H9 (cell line): ENCODE results near the gene B9D2. TPM values are rescaled to one million over a fixed set of nuclear protein-coding genes. Genes with fewer than 3 reads are reported as not detected.

Experiments
- DNase-seq: peaks from one replicate; pipeline ENCODE4 v3.0.0-alpha.2; 2017
- H2AFZ ChIP-seq: one replicate; pipeline ENCODE4 v1.6.1; 2013; ENCODE audit warnings: mild to moderate bottlenecking, low read length, control low read depth, moderate library complexity
- H2AK5ac ChIP-seq: 2 replicates; pipeline ENCODE4 v1.6.1; 2013; ENCODE audit warnings: low read length, control low read depth, mixed read lengths; ENCODE audit not compliant: insufficient read length
- H2BK120ac ChIP-seq: one replicate; pipeline ENCODE4 v1.6.1; 2013; ENCODE audit warnings: low read depth, mild to moderate bottlenecking, low read length, control low read depth, inconsistent platforms; ENCODE audit not compliant: poor library complexity, severe bottlenecking
- H2BK12ac ChIP-seq: 2 replicates; pipeline ENCODE4 v1.6.1; 2013; ENCODE audit warnings: low read length, control low read depth, mixed read lengths, low read depth; ENCODE audit not compliant: insufficient read length
- H2BK15ac ChIP-seq: 2 replicates; pipeline ENCODE4 v1.6.1; 2013; ENCODE audit warnings: low read depth, low read length, control low read depth
- H2BK20ac ChIP-seq: one replicate; pipeline ENCODE4 v1.6.1; 2013; ENCODE audit warnings: low read depth, mild to moderate bottlenecking, low read length, control low read depth, inconsistent platforms; ENCODE audit not compliant: poor library complexity, severe bottlenecking
- H2BK5ac ChIP-seq: 2 replicates; pipeline ENCODE4 v1.6.1; 2013; ENCODE audit warnings: low read length, control low read depth, mixed read lengths; ENCODE audit not compliant: insufficient read length
- H3K14ac ChIP-seq: 2 replicates; pipeline ENCODE4 v1.6.1; 2013; ENCODE audit warnings: low read length, control low read depth; ENCODE audit not compliant: insufficient read depth
- H3K18ac ChIP-seq: 2 replicates; pipeline ENCODE4 v1.6.1; 2013; ENCODE audit warnings: low read depth, mild to moderate bottlenecking, mixed read lengths, low read length, control low read depth; ENCODE audit not compliant: insufficient read length
- H3K23ac ChIP-seq: 2 replicates; pipeline ENCODE4 v1.6.1; 2013; ENCODE audit warnings: low read length, control low read depth, mixed read lengths, low read depth; ENCODE audit not compliant: insufficient read length
- H3K23me2 ChIP-seq: 2 replicates; pipeline ENCODE4 v1.6.1; 2013; ENCODE audit warnings: low read depth, mild to moderate bottlenecking, mixed read lengths, low read length, control low read depth; ENCODE audit not compliant: insufficient read length, poor library complexity, severe bottlenecking
- H3K27ac ChIP-seq: 2 replicates; pipeline ENCODE4 v1.5.1; 2013; ENCODE audit warnings: low read length, control low read depth, mixed read lengths, low read depth; ENCODE audit not compliant: insufficient read length
- H3K27me3 ChIP-seq: 2 replicates; pipeline ENCODE4 v1.6.1; 2013; ENCODE audit warnings: low read length, control low read depth, inconsistent platforms; ENCODE audit not compliant: insufficient read depth
- H3K4ac ChIP-seq: 2 replicates; pipeline ENCODE4 v1.6.1; 2013; ENCODE audit warnings: low read depth, mild to moderate bottlenecking, control low read depth, inconsistent platforms, low read length, moderate library complexity
- H3K4me1 ChIP-seq: 2 replicates; pipeline ENCODE4 v1.6.1; 2013; ENCODE audit warnings: low read length, control low read depth, inconsistent platforms; ENCODE audit not compliant: insufficient read depth
- H3K4me2 ChIP-seq: 2 replicates; pipeline ENCODE4 v1.6.1; 2013; ENCODE audit warnings: low read length, control low read depth, mixed read lengths; ENCODE audit not compliant: insufficient read length, insufficient read depth
- H3K56ac ChIP-seq: 2 replicates; pipeline ENCODE4 v1.6.1; 2013; ENCODE audit warnings: low read depth, mild to moderate bottlenecking, mixed read lengths, low read length, control low read depth; ENCODE audit not compliant: insufficient read length
- H3K79me1 ChIP-seq: 2 replicates; pipeline ENCODE4 v1.6.1; 2013; ENCODE audit warnings: low read depth, mild to moderate bottlenecking, moderate library complexity, low read length, control low read depth, inconsistent platforms; ENCODE audit not compliant: insufficient read depth, poor library complexity, severe bottlenecking
- H3K79me2 ChIP-seq: 2 replicates; pipeline ENCODE4 v1.6.1; 2013; ENCODE audit warnings: low read length, control low read depth, inconsistent platforms; ENCODE audit not compliant: insufficient read depth
- H3K9ac ChIP-seq: 2 replicates; pipeline ENCODE4 v1.6.1; 2013; ENCODE audit warnings: low read length, control low read depth, mixed read lengths; ENCODE audit not compliant: insufficient read length; ENCODE audit errors: extremely low read depth
- H3K9me3 ChIP-seq: one replicate; pipeline ENCODE4 v1.6.1; 2013; ENCODE audit warnings: low read depth, low read length, inconsistent platforms; ENCODE audit not compliant: control insufficient read depth
- H3T11ph ChIP-seq: one replicate; pipeline ENCODE4 v1.6.1; 2013; ENCODE audit warnings: mild to moderate bottlenecking, low read length, control low read depth, inconsistent platforms
- H4K20me1 ChIP-seq: one replicate; pipeline ENCODE4 v1.6.1; 2013; ENCODE audit not compliant: control insufficient read depth, insufficient read length, insufficient read depth
- H4K5ac ChIP-seq: 2 replicates; pipeline ENCODE4 v1.6.1; 2013; ENCODE audit warnings: low read depth, mild to moderate bottlenecking, mixed read lengths, low read length, control low read depth; ENCODE audit not compliant: insufficient read length
- H4K8ac ChIP-seq: replicated peaks from 2 replicates; pipeline ENCODE4 v1.6.1; 2013; ENCODE audit warnings: low read length, control low read depth, mixed read lengths, low read depth; ENCODE audit not compliant: insufficient read length
- H4K91ac ChIP-seq: 2 replicates; pipeline ENCODE4 v1.6.1; 2013; ENCODE audit warnings: low read depth, mild to moderate bottlenecking, moderate library complexity, mixed read lengths, low read length, control low read depth; ENCODE audit not compliant: insufficient read length
- H3K27ac Mint-ChIP-seq, 3 experiments: 2 replicates in 2 of 3; 3 replicates in 1 of 3; pipeline ENCODE4 v1.8.0; 2020 to 2021; ENCODE audit warnings: mixed read lengths in 3 of 3, mild to moderate bottlenecking in 1 of 3, moderate library complexity in 1 of 3
- H3K27me3 Mint-ChIP-seq: 2 replicates; pipeline ENCODE4 v1.8.0; 2021; ENCODE audit warnings: low read depth, mild to moderate bottlenecking, moderate library complexity, mixed read lengths
- H3K36me3 Mint-ChIP-seq, 3 experiments: 2 replicates in 2 of 3; 3 replicates in 1 of 3; pipeline ENCODE4 v1.8.0; 2020 to 2021; ENCODE audit warnings: low read depth in 3 of 3, mixed read lengths in 3 of 3; ENCODE audit not compliant: insufficient read depth in 1 of 3
- H3K4me1 Mint-ChIP-seq, 2 experiments: 2 replicates each; pipeline ENCODE4 v1.8.0; 2020; ENCODE audit warnings: mixed read lengths in 2 of 2
- H3K4me3 Mint-ChIP-seq, 2 experiments: 2 replicates in 1 of 2; 3 replicates in 1 of 2; pipeline ENCODE4 v1.8.0; 2020 to 2021; ENCODE audit warnings: mild to moderate bottlenecking in 2 of 2, mixed read lengths in 2 of 2, moderate library complexity in 1 of 2
- H3K9me3 Mint-ChIP-seq, 2 experiments: 2 replicates in 1 of 2; 3 replicates in 1 of 2; pipeline ENCODE4 v1.8.0; 2020; ENCODE audit warnings: mild to moderate bottlenecking in 2 of 2, mixed read lengths in 2 of 2, moderate library complexity in 1 of 2
- CTCF ChIP-seq: fragments of 200-600 bp; sonication (generic); conservative IDR thresholded peaks from 3 replicates; pipeline ENCODE4 v1.8.0; 2021; ENCODE audit warnings: antibody characterized with exemption, mild to moderate bottlenecking
- WGBS: extraction: QIAGEN DNeasy Blood & Tissue Kit; methylation state at CpG from one replicate; pipeline ENCODE4 v1.1.7; 2013; ENCODE audit warnings: missing lambda C conversion rate, low lambda C conversion rate, mixed read lengths; ENCODE audit not compliant: insufficient read length; ENCODE audit errors: extremely low coverage; 5-methylcytosine and 5-hydroxymethylcytosine counted together
- total RNA-seq: library from RNA; stranded (reverse); gene quantifications from 2 replicates; pipeline ENCODE4 v1.2.1, GENCODE V29; 2021

Gene B9D2
- total RNA-seq, 1 experiment from 2014 or later, result 4.8 TPM

- Histone ChIP-seq H3K9me3 (no peaks in the 10 kb centered on the region), H4K91ac (no peak overlapping the region), H2BK5ac (no peak overlapping the region), H2BK15ac (no peak overlapping the region), H3K27ac (no peak overlapping the region), H3K79me2 (no peaks in the 10 kb centered on the region), H2AFZ (no peak overlapping the region), H3K4me2 (peak overlapping the region; percentile 96), H3K4me1 (peaks cover 2% of the 10 kb centered on the region; the same call in 1 of the 2 replicates), H3K27me3 (no peaks in the 10 kb centered on the region), H4K8ac (no peak overlapping the region), H4K20me1 (no peaks in the 10 kb centered on the region), H3K23me2 (peaks cover 7% of the 10 kb centered on the region), H3K23ac (no peak overlapping the region), H3K56ac (no peak overlapping the region), H2BK12ac (no peak overlapping the region), H3K14ac (no peak overlapping the region), H2BK120ac (no peak overlapping the region), H3K79me1 (no peaks in the 10 kb centered on the region), H3T11ph (no peak overlapping the region), H3K4ac (no peak overlapping the region), H3K18ac (no peak overlapping the region), H3K9ac (no peak overlapping the region), H2AK5ac (no peak overlapping the region), H2BK20ac (no peak overlapping the region), H4K5ac (no peak overlapping the region)
- H3K27ac Mint-ChIP-seq, result peak overlapping the region in 1 of 3 experiments; percentile 6; a peak in 2 of 7 replicates
- no peak for TF ChIP-seq CTCF
- peak overlapping the region; percentile 75 to 79 for H3K4me3 Mint-ChIP-seq
- no peak for DNase-seq
- H3K9me3 Mint-ChIP-seq, result no peaks in the 10 kb centered on the region; a peak in 1 of 5 replicates
- H3K36me3 Mint-ChIP-seq, result no peaks in the 10 kb centered on the region; a peak in 1 of 7 replicates
- H3K27me3 Mint-ChIP-seq, result peaks cover 9% of the 10 kb centered on the region
- no CpG with 5 or more reads among the region's 8 CpGs for WGBS
- peaks cover 12 to 19% of the 10 kb centered on the region in 2 experiments for H3K4me1 Mint-ChIP-seq
Measured at GRCh38 chr19:41376998-41377365, 13.0 kb upstream of the B9D2 start.
